Measurements from ENCODE around the gene MACROH2A2.

MACROH2A2 gene

DNA sequence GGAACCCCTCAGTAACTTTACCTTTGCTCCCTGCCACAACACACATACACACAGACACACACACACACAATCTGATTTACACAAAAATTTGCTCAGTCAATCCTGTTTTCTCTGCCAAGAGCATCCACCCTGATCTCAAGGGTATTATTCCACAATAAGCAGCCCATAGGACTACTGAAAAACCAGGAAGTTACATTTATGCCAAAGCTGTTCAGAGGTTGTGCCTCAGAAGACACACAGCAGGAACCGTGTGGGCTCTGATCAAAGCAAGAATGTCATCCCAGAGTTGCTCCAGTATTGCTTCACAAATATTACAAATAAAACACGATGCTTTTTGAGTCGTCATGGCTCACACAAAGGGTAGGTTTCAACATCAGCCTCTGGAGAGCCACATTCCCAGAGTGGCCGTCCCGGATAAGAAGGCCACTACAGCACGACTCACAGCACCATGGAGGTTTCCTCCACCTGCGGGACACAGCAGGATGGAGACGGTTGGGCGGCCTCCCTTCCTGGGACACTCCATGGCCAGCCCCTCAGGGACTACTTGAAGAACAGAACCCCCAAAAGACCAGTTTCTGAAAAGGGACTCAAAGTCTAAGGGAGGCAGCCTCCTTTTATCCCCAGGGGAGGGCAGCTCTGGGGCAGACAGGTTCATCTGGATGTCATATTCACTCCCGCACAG lies 78.4 kb downstream of the MACROH2A2 start:
- DNase-seq (ENCODE audit: low read depth) = no peak

DNA sequence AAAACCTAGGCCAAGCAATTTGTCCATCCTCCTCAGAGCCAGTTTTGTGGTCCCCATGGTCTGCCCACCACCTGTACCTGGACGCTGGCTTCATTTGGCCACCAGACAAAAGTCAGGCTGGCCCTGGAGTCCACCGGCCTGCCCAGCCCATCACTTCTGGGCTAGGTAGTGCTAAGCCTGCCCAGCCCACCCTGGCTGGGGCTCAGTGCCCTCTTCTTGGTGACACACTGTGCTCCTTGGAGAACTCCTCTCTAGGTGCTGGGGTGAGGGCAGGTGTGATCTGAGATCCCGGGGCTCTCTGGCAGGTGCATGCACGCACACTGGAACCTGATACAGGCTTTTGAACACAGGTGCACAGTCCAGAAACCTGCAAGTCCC lies 78.9 kb downstream of the MACROH2A2 start:
- no peak for DNase-seq (ENCODE audit: low read depth)

DNA sequence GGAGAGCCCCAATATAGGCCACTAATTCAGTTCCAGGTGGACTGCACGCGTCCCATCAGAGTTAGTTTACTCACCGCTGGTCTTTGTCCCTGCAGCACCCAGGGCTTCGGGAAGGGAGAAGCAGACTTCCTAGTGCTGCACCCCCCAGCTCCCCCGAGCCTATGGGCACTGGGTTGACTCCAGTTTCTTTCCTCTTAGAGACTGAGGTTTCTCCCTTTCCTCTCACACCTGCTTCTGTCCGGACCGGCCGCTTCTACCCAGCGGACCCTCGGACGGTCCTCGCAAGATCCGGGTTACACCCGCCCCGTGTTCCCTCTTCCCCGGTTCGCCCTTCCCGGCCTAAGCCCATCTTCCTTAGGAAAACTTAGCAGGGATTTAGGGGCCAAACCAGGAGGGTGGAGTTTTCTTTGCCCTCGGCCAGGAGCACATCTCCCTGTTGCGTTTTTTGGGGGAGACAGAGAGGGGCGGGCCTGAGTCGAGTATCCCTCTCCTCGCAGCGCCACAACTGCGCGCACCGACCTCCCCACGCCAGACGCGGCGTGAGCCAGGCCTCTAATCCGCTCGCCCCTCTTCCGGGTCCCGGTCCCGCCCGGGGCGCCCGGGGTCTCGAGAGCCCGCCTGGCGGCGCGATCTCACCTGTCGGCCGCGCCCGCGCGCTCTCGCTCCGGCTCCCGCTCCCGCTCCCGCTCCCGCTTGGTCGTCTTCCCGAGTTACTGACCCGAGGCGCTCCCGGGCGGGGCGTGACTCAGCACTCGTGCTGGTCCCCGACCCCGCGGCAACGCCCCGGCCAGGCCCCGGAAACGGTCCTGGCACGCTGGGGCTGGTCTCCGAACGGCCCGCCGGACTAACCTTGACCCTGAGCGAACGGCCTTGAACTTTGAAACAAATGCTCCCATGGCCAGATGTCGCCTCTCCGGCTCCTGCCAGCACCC lies 79.7 kb downstream of the MACROH2A2 start, which contains the start of gene AIFM2:
TSS of gene AIFM2 (minus strand) at position 728 of the 932 bp plus-strand sequence. CDS start 8,741 bp downstream, outside the sequence.
- DNase-seq (ENCODE audit: low read depth) = peak; percentile 14

DNA sequence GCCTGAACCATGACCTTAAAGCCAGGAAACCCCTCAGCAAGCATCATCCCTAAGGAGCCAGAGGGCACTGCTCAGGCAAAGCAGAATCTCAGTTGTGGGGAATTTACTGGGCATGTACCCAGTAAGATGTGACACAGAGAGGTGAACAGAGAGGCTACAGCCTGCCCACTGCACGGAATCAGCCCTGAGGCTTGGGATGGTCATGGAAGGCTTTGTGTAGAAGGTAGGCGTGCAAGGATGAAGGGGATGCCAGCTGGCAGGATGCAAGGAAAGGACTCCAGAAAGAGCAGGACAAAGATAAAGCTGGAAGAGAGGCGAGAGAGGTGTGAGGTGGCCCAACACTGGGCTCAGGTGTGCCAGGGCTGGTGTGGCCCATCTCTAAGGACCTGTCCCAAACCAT lies 82.4 kb downstream of the MACROH2A2 start:
- DNase-seq (ENCODE audit: low read depth) = no peak

DNA sequence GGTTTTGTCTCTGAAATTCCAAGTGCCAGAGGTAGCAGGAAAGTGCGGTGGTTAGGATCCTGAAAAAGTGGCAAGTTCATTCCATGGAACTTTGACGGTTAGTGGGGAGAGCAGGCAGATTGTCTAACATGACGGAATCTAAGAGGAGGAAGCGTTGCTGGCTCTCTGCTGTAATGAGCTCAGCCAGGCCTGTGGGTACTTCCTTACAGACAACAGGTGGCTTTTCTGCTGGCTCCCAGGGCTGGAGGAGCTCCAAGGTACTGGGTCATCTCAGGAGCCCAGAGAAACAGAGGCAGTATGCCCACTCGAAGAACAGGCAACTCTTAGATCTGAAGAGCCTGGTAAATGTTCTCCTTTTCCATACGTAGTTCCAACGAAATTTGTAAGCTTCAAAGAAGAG lies 83.0 kb downstream of the MACROH2A2 start:
- DNase-seq (ENCODE audit: low read depth) = no peak

DNA sequence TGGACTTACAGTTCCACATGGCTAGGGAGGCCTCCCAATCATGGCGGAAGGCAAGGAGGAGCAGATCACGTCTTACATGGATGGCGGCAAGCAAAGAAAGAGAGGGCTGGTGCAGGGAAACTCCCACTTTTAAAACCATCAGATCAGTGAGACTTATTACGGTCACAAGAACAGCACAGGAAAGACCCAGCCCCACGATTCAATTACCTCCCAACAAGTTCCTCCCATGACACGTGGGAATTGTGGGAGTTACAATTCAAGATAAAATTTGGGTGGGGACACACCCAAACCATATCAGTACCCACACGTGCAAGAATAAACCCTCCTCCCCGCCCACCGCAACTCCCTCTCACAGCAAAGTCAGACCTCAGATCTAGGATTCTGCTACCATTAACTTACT lies 84.5 kb downstream of the MACROH2A2 start:
- DNase-seq (ENCODE audit: low read depth) = no peak

DNA sequence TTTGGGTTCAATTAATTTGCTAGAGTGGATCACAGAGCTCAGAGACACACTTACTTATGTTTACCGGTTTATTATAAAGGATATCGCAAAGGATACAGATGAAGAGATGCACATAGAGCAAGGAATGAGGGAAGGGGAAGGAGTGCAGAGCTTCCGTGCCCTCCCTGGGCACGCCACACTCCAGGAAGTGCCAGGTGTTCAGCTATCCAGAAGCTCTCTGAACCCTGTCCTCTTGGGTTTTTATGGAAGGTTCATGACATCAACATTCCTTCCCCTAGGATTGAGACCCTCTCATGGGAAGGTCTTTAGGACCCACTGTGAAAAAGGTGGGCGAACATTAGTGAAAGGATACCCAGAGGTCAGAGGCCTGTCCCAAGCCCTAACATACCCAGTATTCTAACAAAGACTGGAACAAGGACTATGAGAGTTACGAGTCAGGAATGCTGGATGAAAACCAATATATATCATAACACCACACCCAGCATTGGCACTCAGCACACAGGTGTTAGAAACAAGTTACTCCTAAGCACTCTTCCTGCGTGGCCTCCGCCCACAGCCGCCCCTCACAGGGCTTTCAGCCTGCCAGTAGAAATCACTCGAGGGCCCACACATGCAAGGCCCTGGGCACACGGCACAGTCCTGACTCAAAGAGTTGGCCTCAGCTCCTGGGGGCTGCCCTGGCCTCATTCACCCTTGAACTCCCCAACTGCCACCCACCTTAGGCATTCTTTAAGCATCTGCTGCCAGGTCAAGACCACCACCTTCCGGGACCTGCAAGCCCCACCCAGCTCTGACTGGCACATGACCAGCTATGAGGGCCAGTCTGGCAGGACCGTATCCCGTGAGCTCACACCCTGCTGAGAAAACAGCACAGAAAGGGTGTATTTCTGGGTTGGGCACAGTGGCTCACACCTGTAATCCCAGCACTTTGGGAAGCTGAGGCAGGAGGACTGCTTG lies 85.6 kb downstream of the MACROH2A2 start:
- DNase-seq (ENCODE audit: low read depth) = no peak

DNA sequence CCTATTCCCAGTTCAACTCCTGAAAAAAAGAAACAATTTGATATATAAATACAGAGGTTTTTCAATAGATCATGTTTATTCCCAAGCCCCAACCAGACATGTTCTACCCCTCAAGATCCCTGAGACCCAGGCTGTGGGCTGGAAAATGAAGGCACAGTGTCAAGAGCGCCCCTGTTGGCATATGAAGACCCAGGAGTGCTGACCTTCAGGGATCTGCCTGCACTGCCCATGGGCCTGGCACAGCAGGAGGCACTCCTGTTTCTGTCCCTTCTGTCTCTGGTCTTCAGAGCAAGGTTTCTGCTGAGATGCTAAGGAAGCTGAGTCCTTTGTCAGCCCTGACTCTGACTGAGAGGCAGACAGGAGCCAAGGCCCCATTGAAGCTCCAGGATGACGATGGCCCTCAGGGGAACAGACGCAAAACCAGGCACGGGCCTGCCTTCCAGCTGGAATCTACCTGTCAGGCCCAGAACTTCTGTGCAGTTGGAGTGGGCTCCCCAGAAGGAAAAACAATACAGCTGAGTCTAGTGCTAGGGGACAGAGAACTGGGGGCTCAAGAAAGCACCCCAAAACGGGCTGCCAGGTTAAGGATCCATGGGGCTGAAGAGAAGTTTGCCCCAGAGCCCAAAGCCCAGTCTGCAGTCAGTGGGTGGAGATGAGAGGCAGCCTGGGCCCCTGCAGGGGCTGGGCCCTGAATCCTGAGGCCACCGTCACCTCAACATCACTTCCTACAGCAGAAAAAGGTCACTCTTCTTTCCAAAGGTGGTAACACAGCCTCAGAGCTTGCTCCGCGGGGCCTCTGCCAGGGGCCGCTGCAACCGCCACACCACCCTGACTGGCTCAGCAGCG lies 86.7 kb downstream of the MACROH2A2 start:
- DNase-seq (ENCODE audit: low read depth) = no peak

DNA sequence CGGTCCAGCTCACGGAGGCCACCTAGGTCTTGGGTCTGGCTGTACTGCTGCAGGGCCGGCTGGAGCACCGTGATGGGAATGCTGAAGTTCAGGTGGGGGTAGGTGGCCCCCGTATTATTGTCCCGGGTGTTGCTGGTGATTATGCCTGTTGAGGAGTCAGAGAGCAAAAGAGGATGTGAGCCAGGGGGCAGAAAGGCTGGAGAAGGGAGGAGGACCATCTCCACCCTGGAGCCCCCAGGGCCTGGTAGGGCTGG lies 87.3 kb downstream of the MACROH2A2 start:
- no peak for DNase-seq (ENCODE audit: low read depth)

DNA sequence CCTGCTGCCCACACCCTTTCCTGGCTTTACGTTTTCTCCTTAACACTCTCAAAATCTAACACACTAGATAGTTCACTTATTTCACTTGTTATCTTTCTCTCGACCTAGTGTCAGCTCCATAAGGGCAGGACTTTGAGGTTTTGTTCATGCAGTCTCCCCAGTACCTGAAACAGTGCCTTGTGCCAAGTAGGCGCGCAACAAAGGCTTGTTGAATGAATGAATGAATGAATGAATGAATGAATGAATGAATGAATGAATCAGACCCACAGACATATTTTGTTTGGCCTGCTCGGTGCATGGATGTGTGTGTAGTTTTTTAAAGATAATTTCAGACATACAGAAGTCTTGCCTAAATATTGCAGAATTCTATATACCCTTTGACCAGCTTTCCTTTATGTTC lies 87.7 kb downstream of the MACROH2A2 start:
- no peak for DNase-seq (ENCODE audit: low read depth)

DNA sequence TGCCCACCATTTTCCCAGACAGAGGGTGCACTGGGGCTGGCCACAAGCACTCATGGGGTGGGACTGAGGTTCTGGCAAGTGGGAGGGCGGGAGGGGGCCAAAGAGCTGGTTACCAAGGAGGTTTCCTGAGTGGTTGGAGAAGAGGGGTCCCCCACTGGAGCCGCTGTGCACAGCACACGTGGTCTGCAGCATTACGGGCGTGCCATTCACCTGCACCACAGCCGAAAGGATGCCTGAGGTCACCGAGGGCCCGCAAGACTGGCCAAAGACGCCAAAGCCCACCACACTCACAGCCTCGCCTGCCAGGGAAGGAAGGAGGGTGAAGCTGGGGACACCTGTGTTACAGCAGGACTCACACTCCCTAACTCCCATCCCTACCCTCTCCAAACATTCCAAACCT lies 89.9 kb downstream of the MACROH2A2 start:
- no peak for DNase-seq (ENCODE audit: low read depth)

DNA sequence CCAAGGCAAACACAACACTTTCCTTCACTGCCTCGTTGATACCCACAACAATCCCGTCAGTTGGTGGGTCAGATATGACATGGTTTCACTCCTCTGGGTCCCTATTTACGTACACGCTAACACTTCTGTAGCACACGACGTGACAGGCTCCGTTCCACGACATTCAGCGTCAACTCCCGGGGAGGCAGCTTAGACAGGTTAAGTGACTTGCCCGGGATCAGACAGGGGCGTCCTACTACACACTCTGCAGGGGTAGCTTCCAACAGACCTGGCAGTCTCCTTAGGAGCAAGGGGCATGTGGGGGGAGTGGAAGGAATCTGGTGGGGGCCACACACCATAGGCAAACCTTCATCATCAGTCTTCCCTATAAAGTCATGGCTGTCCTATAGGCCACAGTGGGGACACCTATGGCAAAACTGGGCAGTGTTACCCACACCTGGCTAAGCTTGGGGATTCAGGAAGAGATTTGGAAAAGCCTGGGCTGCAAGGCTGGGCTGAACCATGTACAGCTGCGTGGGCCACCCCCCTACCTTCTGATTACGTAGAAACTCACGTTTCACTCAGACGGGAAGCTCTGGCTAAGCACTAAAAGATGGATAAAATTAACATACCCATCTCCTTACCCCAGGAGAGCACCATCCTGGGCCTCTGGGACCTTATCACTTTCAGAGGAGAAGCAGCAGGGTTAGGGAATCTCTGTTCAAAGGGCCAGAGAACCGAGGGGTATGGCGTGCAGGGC lies 91.9 kb downstream of the MACROH2A2 start:
- no peak for DNase-seq (ENCODE audit: low read depth)

DNA sequence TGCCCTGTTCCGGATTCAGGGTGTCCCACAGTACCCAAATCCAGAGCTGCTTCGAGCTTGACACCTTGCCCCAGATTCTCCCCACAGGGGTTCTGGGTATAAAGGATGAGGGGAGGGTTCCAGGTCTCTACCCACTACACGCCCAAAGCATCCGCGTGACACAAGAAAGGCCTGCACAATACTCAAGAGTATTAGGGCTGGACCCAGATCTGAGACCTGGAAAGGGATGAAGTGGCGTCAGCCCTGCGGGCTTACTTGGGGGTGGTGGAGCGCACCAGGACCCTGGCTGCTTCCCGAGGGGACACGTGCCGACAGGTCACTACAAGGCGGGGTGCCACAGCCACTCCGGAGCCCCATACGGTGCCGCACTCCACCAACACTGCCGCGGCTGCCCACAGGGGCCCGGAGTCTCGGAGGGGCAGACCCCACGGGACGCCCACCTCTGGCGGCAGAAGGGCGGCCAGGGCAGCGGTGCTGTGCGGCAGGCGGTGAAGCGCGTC lies 92.6 kb downstream of the MACROH2A2 start:
- no peak for DNase-seq (ENCODE audit: low read depth)

DNA sequence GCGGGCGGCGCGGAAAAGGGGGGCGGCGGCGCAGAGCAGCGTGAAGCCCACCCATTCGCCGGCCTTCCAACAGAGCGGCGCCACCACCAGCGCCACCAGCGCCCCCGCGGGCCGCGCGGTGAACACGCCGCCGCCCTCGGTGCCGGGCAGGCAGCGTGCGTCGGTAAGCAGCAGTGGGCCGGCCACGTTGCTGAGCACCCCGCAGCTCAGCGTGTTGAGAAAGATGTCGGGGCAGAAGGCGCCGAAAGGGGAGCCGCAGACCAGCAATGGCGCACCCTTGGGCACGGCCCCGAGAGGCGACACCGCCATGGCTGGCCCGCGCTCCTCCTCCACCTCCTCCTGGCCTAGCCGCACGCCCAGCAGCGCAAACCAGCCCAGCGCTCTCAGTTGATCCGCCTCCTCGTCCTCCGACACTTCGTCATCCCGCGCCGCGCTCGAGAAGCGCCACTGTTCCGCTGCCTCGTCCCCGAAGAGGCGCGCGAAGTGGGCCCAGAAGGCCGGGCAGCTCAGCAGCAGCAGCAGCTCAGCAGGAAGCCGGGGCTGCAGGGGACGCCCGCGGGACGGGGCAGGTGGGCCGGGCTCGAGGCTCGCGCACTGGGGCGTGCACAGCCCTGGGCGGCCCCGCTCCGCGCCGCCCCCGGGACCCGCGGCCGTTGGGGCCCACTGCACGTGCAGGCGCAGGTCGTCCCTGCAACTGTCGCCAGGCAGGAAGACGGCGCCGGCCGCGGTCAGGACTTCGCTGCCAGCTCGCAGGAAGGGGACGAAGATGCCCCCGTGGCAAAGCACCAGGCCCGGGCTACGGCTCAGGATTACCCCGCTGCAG lies 93.2 kb downstream of the MACROH2A2 start:
- DNase-seq (ENCODE audit: low read depth) = peak; percentile 56

DNA sequence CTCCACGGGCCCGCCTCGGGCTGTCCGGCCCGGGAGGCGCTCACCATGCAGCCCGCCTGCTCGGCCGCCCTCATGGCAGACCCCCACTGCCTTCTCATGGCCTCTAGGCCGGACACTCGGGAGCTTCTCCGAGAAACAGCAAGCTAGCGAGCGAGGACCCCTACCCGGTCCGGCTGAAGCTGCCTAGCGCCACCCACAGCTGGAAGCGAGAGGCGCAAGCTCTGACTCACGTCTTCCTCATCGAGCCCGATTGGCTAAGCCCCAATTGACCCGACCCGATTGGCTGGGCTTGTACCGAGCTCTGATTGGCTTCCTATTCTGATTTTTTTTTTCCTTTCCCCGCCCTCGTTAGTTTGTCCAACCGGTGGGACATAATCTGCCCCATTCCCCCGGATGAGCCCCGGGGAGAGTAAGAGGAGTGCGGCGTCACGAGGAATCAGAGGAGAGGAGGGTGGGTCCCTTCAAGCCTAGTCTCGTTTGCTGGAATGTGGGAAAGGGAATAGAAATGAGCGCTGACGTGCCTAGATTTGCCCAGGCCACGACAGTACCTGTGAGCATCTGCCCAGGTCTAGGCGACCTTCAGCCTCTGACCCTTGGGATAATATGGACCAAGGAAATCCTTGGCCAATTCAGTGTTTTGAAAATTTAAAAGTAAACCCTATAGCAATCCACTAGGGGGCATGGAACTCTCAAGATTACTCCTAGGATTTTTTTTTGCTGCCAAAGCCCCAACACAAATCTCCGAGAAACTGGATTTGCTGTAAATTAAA lies 94.0 kb downstream of the MACROH2A2 start, which contains the start of gene TYSND1:
TSS of gene TYSND1 (minus strand) at position 212 of the 770 bp plus-strand sequence. CDS start at position 98, 114 bp downstream.
- DNase-seq (ENCODE audit: low read depth) = peak; percentile 84

DNA sequence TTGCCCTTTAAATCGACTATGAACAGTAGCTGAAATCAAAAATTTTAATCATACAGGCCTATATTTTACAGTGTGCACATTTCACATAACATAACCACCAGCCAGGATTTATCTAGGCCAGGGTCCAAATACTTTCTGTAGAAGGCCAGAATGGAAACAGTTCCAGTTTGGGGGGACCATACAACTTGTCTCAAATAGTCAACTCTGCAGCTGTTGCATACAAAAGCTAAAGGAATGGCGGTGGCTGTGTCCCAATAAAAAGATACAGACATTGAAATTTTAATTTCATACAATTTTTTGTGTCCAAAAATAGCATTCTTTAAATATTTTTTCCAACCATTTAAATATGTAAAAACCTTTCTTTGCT lies 94.6 kb downstream of the MACROH2A2 start:
- DNase-seq (ENCODE audit: low read depth) = no peak

DNA sequence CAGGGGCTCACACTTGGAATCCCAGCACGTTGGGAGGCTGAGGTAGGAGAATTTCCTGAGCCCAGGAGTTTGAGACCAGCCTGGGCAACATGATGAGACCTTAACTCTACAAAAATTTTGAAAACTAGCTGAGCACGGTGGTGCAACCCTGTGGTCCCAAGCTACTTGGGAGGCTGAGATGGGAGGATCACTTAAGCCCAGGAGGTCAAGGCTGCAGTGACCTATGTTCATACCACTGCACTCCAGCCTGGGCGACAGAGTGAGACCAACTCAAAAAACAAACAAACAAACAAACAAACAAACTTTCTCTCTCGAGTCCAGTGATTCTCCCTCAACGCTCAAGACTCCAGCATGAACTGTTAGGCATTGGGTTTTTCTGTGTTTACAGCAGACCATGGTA lies 95.9 kb downstream of the MACROH2A2 start:
- DNase-seq (ENCODE audit: low read depth) = no peak

DNA sequence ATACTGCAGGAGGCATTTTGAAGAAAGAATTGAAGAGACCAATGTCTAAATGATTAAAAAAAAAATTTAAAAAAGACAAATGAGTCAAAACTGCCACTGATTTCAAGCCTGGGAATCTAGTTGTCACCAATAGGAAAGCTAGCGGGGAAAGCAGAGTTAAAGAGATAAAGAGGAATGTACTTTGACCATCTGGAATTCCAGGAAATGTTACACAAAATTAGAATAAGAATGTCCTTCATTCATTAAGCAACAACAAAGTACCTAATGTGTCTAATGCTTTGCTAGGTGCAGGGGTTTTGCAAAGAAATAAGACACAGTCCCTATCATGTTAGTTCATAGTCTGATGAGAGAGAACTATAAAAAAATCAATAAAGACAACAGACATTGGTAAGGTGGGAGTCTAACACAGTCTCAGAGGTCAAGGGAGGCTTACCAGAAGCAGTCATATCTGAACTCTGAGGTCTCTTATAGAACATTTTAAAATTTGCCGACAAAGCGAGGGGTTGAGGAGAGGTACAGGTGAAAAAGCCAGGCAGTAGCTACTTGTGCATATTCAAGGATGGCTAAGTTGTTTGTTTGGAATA lies 102.7 kb downstream of the MACROH2A2 start:
- DNase-seq (ENCODE audit: low read depth) = no peak
